GM19395 (cell line): Measurements from ENCODE around the gene ACAT2.
"Not testable (repeated sequence)": the region's sequence is repeated elsewhere in the genome, so short reads cannot be mapped to it uniquely, and the experiment has no call there.

Source experiments
- ATAC-seq: cut with Tn5 transposase; IDR thresholded peaks from one replicate; pipeline ENCODE4 v1.9.1; 2021; ENCODE audit warnings: mild to moderate bottlenecking, moderate library complexity; ENCODE audit not compliant: unreplicated experiment

The ACAT2 gene

DNA sequence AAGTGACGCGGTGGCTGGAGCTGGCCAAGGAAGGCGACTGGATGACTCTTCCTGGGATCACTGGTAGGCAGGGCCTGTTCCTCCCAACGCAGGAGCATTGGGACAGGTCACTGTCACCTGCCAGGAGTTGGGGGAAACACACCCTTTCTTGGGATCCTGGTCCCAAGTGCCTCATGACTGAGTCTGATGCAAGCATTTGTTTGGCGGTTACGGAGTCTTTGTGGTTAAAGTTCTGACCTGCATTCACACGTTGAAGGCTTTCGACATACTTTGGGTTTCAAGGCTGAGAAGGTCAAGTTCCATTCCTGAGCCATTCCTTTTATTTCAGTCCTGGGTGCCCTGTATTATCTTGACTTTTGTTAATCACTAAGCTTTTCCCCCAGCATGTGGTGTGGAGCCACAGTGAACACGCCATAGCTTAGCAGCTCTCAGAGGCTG, 44.2 kb downstream of the ACAT2 start:
- no peak for ATAC-seq

DNA sequence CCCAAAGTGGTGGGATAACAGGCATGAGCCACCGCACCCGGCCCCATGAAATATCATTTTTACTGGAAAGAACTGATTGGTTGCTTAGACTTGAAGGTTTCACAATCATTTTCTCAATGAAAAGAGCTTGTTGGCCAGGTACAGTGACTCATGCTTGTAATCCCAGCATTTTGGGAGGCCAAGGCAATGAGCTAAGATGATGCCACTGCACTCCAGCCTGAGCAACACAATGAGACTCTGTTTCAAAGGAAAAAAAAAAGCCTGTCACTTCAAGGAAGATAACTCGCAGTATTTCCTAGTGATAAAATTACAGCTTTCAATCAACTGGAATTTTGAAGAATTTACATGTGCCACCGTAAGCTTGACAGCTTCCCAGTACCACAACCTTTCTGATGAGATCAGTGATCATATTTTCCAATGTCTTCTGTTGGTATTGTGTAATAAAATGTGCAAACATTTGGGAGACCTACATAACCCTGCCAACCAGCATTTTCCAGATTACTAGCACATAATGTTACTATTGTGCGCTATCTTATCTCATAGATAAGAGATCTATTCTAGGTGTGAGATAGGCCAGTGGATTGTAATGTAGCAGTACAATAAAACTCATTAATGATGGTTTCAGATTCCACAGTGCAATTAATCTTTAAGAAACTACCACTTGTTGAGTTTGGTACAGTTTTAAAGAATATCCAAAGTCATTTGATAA, 45.5 kb downstream of the ACAT2 start:
- no peak for ATAC-seq

DNA sequence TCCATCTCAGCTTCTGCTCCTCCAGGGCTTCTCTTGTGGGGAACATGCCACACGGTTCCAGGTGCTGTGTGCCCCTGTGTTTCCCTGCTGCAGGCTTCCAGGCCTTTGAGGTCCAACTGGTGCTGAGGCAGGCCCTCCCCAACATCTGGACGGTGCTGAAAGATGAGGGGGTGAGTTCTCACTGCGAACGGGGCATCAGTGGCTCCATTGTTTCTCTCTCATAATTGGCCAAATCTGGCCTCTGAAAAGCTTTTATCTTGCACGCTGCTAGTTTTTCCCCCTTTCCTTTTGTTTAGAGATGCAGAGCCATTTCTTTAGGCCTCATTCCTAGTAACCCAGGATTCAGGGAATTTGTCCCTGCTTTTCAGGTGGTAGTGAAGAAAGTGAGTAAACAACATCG, 46.8 kb downstream of the ACAT2 start:
- no peak for ATAC-seq

DNA sequence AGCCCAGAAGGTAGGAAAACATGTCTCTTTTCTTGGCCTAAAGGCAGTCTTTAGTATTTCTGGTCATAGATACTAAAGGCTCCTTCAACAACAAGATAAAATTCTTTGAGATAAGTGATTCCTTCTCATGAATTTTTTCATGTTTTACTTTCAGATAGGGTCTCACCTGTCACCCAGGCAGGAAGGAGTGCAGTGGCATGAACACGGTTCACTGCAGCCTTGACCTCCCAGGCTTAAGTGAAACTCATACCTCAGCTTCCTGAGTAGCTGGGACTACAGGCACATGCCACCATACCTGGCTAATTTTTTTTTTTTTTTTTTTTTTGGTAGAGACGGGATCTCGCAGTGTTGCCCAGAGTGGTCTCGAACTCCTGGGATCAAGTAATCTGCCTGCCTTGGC, 47.3 kb downstream of the ACAT2 start:
- no peak for ATAC-seq

DNA sequence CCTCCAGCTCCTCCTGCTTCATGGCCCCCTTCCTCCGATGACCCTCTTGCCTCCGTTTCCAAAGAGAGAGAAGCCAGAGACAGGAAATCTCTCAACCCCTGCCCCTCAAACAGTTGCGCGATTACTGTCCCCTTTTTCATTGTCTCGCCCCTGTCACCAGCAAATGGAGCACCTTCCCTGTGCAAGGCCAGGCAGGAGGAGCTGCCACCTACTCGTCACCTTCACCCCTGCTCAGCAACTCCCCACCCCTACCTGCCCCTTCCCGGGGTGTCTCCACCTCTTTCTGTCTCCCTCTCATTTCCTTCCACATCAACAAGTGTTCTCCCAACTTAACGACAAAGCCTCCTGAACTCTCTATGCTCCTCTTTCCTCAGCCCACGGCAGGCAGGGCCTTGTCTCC, 51.9 kb downstream of the ACAT2 start:
- ATAC-seq = no peak

DNA sequence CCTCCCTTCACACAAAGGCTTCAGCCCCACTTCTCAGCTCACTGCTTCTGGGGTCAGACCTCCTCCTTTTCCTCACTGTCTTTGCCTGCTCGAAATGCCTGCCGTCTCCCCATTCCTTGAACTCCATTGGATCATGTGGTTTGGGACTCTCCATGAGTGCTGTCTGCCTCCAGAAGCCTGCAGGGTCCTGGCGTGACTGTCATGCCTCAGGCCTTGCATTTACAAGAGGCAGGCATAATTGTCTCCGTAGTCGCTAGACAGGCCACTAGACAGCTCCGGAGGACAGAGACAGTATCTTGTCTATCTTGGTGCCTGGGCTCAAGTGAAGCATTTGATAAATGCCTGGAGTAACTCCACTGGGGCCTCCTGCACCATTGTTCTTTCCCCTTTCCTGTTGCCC, 53.6 kb downstream of the ACAT2 start:
- no peak for ATAC-seq

DNA sequence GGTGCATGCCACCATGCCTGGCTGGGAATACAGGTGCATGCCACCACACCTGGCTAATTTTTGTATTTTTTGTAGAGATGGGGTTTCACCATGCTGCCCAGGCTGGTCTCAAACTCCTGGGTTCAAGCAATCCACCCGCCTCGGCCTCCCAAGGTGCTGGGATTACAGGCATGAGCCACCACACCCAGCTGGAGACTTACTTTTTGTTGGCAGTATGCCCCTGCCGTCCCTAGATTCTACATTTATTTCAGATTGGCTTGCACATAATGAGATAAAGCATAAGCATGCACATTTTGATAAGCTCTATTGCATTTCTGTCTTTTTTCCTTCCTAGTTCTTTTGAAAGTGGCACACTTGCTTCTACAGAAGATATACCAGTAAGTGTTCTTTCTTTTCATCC, 54.9 kb downstream of the ACAT2 start:
- not testable (repeated sequence) for ATAC-seq

DNA sequence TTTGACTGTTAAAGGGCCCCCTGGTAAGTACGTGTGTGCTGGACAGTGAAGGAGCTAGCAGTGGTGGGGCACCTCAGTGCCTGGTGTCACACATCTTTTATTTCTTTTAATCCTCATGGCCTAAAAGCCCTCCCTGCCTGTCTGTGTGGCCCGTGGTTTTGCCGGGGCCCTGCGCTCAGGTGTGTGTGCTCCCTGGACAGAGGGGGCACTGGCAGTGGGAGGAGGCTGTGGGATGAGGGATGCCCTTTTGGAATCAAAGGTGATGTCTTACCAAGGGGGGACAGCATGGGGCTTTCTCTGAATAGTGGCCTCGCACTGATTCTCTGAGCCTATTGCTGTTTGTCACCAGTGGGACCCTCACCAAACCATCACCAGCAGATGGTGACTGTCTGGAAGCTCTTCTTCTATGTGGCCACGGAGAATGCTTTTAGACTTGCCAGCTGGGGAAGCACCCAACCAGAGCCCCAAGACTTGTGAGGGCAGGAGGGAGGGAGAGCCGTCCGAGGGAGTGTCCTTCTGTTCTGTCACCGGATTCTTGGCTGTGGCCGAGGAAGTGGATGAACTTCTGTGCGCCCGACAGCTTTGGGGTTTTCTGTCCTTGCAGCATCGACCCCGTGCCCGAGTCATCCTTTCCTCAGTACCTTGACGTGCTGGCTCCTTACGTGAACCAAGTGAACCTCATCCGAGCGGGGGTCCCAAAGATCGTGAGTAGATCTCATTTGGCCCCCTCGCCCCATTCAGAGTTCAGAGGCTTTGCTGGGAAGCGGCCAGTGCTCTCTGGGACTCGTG, 56.3 kb downstream of the ACAT2 start:
- no peak for ATAC-seq

DNA sequence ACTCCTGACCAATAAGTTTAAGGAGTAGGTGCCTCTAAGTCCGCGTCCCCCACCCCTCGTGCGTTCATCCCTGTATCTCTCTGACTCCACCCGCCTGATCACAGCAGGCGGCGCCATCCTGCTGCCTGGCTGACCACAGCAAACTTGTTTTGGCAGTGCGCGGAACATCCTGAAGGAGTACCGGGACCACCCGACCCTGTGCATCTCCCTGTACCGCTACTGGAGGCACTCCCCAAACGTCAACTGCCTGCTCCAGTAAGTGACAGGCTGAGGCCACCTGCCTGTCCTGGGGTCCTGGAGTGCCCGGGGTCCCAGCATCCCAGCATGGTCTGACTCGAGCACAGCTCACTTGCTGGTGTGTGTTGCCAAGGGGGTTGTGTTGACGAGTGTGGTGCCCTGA, 57.3 kb downstream of the ACAT2 start:
- no peak for ATAC-seq

DNA sequence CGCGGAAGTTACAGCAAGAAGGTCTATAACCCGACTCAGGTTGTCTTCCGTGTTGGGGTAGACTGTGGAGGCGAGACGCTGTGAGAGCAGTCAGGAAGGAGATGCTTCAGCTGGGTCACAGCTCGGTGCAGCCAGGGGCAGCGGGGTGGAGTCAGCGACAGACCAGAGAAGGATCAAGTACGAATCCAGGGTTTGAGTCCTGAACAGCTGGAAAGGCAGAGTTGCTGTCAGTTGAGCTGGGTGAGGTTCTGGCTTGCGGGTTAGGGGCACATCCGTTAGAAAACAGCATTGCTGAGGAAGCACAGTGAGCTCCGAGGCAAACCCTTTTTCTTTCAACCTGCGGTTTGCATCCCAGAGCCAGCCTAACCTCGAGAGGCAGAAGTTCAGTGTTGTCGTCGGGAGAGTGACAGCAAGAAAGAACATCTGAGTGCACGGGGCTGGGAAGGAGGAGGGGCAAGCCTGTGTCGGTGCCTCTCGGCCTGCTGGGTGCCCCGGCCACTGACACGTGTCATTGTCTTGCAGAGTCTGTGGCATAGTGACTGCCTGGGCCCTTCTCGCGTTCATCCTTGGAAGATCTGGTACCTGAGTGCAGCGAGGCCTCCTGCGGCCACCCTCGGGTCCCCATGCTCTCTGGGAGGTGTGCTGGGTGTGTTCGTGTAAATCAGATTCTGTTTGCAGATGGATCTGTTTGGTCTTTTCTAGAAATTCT, 58.2 kb downstream of the ACAT2 start:
- ATAC-seq = peak; percentile 70

DNA sequence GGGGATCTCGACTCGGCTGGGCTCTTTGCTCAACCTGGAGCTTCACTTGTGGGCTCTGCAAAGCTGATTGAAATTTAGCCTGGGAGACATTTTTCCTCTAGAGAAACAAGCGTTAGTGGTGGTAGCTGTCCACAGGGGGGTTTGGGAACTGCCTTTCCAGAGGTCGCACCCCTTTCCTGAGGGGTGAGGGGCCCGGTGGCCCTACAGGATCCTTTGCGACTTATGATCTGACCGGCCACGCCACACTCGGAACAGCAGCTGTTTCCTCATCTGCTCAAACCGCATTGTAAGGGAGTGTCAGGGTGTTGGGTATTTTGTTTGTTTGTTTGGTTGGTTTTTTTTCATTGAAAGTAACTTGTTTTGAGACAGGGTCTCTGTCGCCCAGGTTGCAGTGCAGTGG, 59.3 kb downstream of the ACAT2 start:
- ATAC-seq = no peak

DNA sequence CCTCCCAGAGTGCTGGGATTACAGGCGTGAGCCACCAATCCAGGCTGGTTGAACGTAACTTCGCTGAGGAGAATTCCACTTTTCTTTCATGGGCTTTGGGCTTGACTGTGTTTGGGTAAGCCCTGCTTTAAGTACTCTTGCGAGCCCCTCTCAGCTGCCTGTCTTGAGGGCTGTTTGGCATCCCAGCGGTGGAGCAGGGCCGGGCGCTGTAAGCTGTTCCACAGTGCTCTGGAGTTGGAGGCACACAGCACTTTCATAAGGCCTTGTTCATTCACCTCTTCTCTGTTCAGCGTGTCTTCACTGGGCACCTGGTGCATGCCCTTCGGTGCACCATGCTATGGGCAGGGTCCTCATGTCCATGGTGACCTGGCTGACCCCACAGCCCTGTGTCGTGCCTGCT, 59.9 kb downstream of the ACAT2 start:
- no peak for ATAC-seq

DNA sequence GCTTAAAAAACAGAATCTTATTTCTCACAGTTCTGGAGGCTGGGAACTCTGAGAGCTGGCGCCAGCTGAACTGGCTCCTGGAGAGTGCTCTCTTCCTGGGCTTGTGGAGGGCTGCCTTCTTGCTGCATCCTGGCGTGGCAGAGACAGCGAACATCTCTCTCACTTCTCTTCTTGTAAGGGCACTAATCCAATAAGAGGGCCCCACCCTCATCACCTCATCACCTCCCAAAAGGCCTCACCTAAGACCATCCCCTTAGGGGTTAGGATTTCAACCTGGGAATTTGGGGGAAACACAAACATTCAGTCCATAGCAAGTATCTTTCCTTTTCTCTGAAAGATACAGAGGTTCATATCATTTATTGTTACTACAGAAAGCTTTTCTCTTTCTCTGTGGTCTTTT, 62.1 kb downstream of the ACAT2 start:
- ATAC-seq = no peak

DNA sequence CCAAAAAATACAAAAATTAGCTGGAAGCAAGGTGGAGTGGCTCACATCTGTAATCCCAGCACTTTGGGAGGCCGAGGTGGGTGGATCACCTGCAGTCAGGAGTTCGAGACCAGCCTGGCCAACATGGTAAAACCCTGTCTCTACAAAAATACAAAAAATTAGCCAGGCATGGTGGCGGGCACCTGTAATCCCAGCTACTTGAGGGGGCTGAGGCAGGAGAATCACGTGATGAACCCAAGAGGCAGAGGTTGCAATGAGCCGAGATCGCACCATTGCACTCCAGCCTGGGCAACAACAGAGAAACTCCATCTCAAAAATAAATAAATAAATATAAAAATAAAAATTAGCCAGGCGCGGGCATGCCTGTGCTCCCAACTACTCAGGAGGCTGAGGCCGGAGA, 62.8 kb downstream of the ACAT2 start:
- ATAC-seq = not testable (repeated sequence)

DNA sequence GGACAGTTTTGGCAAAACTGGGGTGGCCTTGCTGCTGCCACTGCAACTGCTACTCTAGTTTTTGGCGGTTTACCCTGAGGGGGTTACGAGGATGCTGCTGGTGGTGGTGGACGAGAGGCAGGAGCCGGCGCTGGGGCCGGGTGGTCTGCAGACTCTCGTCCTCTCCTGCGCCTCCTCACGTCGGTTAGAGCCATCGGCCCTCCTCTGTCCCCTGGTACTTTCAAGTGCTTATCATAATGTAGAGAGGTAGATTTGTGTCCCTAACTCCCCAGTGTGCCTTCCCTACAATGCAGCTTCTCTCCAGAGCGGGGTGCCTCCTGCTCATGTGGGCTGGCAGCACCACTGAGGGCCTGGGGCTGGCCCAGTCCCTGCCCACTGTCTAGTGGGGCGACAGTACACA, 64.2 kb downstream of the ACAT2 start:
- ATAC-seq = no peak

DNA sequence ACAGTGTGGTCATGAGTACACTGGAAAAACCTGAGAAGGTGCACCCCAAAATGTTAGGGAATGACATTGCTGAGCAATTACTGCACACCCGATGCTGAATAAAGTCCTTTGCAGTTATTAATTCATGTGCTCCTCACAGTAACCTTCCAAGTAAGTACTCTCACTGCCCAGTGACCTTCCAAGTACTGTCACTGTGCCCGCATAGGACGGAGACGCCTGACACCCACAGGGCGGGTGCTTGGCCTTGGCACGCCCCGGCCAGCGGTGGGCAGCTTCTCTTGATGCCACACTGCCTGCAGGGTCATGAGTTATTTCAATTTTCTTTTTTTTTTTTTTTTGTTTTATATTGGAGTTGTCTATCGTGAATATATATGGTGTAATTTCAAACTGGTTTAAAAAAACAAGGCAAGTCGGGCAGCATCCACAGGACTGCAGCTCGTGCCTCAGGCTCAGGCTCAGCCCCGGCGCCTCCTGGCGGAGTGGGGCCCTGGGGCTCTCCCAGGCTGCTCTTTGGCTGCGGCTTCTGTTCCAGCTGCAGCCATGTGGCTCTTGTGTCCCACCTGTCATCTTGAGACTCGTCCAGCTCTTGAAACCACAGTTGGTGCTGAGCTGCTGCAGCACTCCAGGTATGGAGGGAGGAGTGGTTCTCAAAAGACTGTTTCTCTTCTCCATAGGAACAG, 65.3 kb downstream of the ACAT2 start:
- ATAC-seq = no peak

DNA sequence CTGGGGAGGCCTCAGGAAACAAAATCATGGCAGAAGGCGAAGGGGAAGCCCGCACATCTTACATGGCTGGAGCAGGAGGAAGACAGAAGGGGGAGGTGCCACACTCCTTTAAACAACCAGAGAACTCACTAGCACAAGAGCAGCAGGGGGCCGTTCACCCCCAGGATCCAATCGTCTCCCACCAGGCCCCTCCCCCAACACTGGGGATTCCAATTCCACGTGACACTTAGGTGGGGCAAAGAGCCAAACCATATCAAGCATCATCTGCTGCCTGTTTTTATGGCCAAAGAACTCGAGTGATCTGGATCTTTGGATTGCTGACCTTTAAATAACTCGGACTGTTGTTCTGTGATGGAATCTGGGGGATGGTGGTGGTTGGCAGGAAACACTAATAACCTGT, 66.2 kb downstream of the ACAT2 start:
- ATAC-seq = no peak
